CD4-positive, alpha-beta T cell (primary cell): Measurements from ENCODE around the gene KCNMB2. TPM values are rescaled to one million over a fixed set of nuclear protein-coding genes. Genes with fewer than 3 reads are reported as not detected.

ENCODE experiments used
- ATAC-seq: fragments of 200-7000 bp; cut with Tn5 transposase; one replicate; pipeline ENCODE4 v1.10.0; 2022; ENCODE audit warnings: mild to moderate bottlenecking; ENCODE audit not compliant: poor library complexity
- CTCF ChIA-PET: fragments of 350-600 bp; sonication (Branson Sonifier 250); formaldehyde crosslinking; loops from one replicate; lab custom pipeline; 2021; ENCODE audit warnings: antibody characterized with exemption, inconsistent platforms; lab: Charles Lee
- POLR2A ChIA-PET: fragments of 350-600 bp; sonication (Branson Sonifier 250); formaldehyde crosslinking; loops from one replicate; lab custom pipeline; 2021; ENCODE audit warnings: antibody characterized with exemption, inconsistent platforms; lab: Charles Lee
- DNase-seq, 14 experiments: peaks; one replicate each; pipeline ENCODE4 v3.0.0-alpha.2; 2013 to 2020; ENCODE audit warnings: mixed read lengths in 2 of 14
- H3K27ac ChIP-seq, 2 donors: one replicate each; pipeline versions ENCODE4 v1.5.1 to v1.7.0; 2013; ENCODE audit warnings: low read length in 2 of 2, low read depth in 1 of 2, mild to moderate bottlenecking in 1 of 2
- H3K27me3 ChIP-seq, 2 experiments: 1 replicate in 1 of 2; 2 replicates in 1 of 2; pipeline versions ENCODE4 v1.6.1 to v1.7.0; 2013; ENCODE audit warnings: low read length in 2 of 2, control low read depth in 1 of 2, mild to moderate bottlenecking in 1 of 2, moderate library complexity in 1 of 2; ENCODE audit not compliant: insufficient read depth in 2 of 2, control insufficient read depth in 1 of 2
- H3K36me3 ChIP-seq: one replicate; pipeline ENCODE4 v1.6.1; 2013; ENCODE audit warnings: low read length, control low read depth; ENCODE audit not compliant: insufficient read depth
- H3K4me1 ChIP-seq: one replicate; pipeline ENCODE4 v1.6.1; 2013; ENCODE audit warnings: low read length, control low read depth; ENCODE audit not compliant: insufficient read depth
- H3K4me3 ChIP-seq: one replicate; pipeline ENCODE4 v1.5.1; 2013; ENCODE audit warnings: mild to moderate bottlenecking, low read length, moderate library complexity
- H3K9me3 ChIP-seq, 2 experiments: 1 replicate in 1 of 2; 2 replicates in 1 of 2; pipeline versions ENCODE4 v1.6.1 to v1.7.0; 2013; ENCODE audit warnings: low read length in 2 of 2, mild to moderate bottlenecking in 2 of 2, control low read depth in 1 of 2, moderate library complexity in 1 of 2; ENCODE audit not compliant: control insufficient read depth in 1 of 2, insufficient read depth in 1 of 2
- H3K27ac Mint-ChIP-seq: one replicate; pipeline ENCODE4 v1.8.0; 2020; ENCODE audit warnings: mixed read lengths
- H3K27me3 Mint-ChIP-seq: one replicate; pipeline ENCODE4 v1.8.0; 2021; ENCODE audit warnings: mixed read lengths
- H3K36me3 Mint-ChIP-seq: one replicate; pipeline ENCODE4 v1.8.0; 2021; ENCODE audit warnings: low read depth, mixed read lengths
- H3K4me1 Mint-ChIP-seq: one replicate; pipeline ENCODE4 v1.8.0; 2021; ENCODE audit warnings: low read depth, mixed read lengths
- H3K4me3 Mint-ChIP-seq: one replicate; pipeline ENCODE4 v1.8.0; 2020; ENCODE audit warnings: mild to moderate bottlenecking, mixed read lengths
- H3K9me3 Mint-ChIP-seq: one replicate; pipeline ENCODE4 v1.8.0; 2020; ENCODE audit warnings: mixed read lengths
- intact Hi-C, 2 experiments: fragments of 100-400 bp; cut with DNase I in 1 of 2; cut with micrococcal nuclease in 1 of 2; formaldehyde crosslinking; loops; one replicate each; pipeline versions ENCODE4 v1.15.1 to v1.9.0; 2023 to 2025; cut with DNase I, micrococcal nuclease
- total RNA-seq, 174 experiments: library from RNA in 2 of 174; stranded (reverse) in 2 of 174; gene quantifications; one replicate each; pipeline ENCODE4 v1.2.3 and lab custom pipeline; 2021 to 2026
- TF ChIP-seq, protein P1 (sequence below): fragments of 200-600 bp; IDR thresholded peaks from one replicate; pipeline ENCODE4 v1.8.0; 2022; ENCODE audit warnings: antibody characterized with exemption, mild to moderate bottlenecking

The KCNMB2 gene
- total RNA-seq, 2 experiments from 2014 or later: not detected

DNA sequence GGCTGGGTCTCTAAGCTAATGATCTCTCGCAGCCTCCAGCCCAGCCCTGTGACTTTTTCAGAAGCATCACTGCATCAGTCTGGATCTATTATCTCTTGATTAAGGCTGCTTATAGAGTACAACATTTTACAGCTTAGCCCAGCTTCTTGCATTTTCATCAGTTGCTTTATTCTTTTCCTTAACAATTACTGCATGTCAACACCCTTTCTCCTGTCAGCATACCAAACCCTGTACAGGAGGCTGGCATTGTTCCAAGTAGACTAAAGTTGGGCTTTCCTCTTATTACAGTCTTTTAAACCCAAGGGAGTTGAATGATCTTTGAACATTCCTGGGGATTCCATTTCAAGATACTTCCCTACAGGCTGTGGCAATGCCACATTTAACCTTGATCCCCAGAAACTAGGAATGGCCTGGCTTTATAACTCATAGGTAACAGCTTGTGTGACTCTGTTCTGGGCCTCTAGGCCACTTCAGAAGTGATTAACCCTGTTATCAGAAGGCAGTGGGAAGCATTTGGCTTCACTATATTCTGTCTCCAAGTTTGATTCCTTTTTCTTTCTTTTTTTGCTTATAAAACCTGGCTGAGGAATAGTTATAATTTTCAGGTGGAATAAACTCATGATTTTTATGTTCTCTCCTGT lies 182.9 kb downstream of the KCNMB2 start:
- Mint-ChIP-seq H3K36me3 (no peaks in the 10 kb centered on the region), H3K4me3 (no peak overlapping the region), H3K27me3 (no peaks in the 10 kb centered on the region), H3K9me3 (no peaks in the 10 kb centered on the region), H3K27ac (no peak overlapping the region), H3K4me1 (no peaks in the 10 kb centered on the region)
- CTCF ChIA-PET: no interaction called here
- Histone ChIP-seq H3K27ac (no peak overlapping the region), H3K27me3 (no peaks in the 10 kb centered on the region), H3K9me3 (no peaks in the 10 kb centered on the region), H3K4me3 (no peak overlapping the region), H3K4me1 (no peaks in the 10 kb centered on the region), H3K36me3 (no peaks in the 10 kb centered on the region)
- ATAC-seq: no peak
- TF ChIP-seq, protein P1, sequence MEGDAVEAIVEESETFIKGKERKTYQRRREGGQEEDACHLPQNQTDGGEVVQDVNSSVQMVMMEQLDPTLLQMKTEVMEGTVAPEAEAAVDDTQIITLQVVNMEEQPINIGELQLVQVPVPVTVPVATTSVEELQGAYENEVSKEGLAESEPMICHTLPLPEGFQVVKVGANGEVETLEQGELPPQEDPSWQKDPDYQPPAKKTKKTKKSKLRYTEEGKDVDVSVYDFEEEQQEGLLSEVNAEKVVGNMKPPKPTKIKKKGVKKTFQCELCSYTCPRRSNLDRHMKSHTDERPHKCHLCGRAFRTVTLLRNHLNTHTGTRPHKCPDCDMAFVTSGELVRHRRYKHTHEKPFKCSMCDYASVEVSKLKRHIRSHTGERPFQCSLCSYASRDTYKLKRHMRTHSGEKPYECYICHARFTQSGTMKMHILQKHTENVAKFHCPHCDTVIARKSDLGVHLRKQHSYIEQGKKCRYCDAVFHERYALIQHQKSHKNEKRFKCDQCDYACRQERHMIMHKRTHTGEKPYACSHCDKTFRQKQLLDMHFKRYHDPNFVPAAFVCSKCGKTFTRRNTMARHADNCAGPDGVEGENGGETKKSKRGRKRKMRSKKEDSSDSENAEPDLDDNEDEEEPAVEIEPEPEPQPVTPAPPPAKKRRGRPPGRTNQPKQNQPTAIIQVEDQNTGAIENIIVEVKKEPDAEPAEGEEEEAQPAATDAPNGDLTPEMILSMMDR: no peak
- intact Hi-C loops: no loop called here
- POLR2A ChIA-PET: no interaction called here
- no peak for DNase-seq

DNA sequence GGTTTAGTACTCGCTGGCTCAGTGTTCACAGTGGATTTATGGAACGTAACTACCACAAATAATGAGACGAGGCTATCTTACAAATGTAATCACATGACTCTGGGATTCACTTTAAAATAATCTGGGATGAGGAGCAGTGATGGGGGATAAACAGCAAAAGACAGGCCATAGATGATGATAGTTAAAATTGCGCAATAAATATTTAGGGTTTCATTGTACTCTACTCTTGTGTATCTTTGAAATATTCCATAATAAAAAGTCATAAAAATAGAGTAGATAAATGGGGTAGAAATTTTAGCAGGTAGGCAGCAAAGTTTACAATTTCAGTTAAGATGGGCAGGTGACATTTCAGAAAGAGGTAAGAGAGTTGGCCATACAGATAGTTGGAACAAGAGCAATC lies 196.6 kb downstream of the KCNMB2 start:
- Mint-ChIP-seq H3K4me3 (no peak overlapping the region), H3K27me3 (peaks cover 4% of the 10 kb centered on the region)
- TF ChIP-seq, protein P1: no peak

DNA sequence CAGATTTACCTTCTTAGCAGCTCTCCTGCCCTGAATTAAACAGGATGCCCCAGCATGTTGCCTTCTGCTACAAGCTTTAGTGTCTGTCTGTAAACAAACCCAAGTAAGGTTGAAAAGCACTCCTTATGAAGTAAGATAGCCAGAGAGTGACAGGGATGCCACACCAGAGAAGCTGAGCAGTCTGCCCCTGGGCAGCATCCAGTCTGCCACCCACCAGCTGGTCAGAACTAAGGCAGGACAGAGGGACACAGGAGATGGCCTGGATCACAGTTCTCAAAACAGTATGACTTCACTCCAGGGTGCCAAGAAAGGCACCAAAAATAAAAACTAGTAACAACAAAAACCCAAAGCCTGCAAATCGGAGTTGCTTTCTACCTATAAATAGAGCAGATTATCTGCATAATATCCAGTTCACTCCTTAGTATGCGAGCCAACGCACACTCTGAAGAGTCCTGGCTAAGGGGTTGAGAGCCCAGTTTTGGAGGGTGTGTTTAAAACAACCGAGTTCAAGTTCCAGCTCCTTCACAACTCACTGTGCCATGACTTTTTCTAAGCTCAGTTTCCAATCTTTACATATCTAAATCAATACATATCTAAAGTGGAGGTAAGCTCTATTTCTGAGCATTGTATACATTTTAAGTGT lies 198.9 kb downstream of the KCNMB2 start:
- peaks cover 4% of the 10 kb centered on the region for H3K27me3 Mint-ChIP-seq

More for the DNA sequence above, 196.6 kb downstream of the KCNMB2 start:
- DNase-seq: no peak
- H3K9me3 Mint-ChIP-seq: no peaks in the 10 kb centered on the region
- no peak for ATAC-seq
- no peaks in the 10 kb centered on the region for H3K36me3 ChIP-seq
- no peaks in the 10 kb centered on the region for H3K36me3 Mint-ChIP-seq
- no peaks in the 10 kb centered on the region for H3K27me3 ChIP-seq
- H3K9me3 ChIP-seq: peaks cover 0 to 5% of the 10 kb centered on the region in 2 experiments
- intact Hi-C loops: no loop called here
- H3K4me1 Mint-ChIP-seq: no peaks in the 10 kb centered on the region
- H3K4me1 ChIP-seq: no peaks in the 10 kb centered on the region
- H3K27ac Mint-ChIP-seq: no peak overlapping the region
- POLR2A ChIA-PET: no interaction called here
- no peak overlapping the region for H3K27ac ChIP-seq
- H3K4me3 ChIP-seq: no peak overlapping the region
- CTCF ChIA-PET: no interaction called here

More for the DNA sequence above, 198.9 kb downstream of the KCNMB2 start:
- H3K27ac Mint-ChIP-seq: no peak overlapping the region
- ChIA-PET CTCF (no interaction called here), POLR2A (no interaction called here)
- H3K4me3 ChIP-seq: no peak overlapping the region
- H3K27ac ChIP-seq: no peak overlapping the region
- no peak overlapping the region for H3K4me3 Mint-ChIP-seq
- ATAC-seq (no peak), DNase-seq (no peak)
- H3K36me3 Mint-ChIP-seq: no peaks in the 10 kb centered on the region
- no peaks in the 10 kb centered on the region for H3K4me1 Mint-ChIP-seq
- no peaks in the 10 kb centered on the region for H3K27me3 ChIP-seq
- peaks cover 0 to 5% of the 10 kb centered on the region in 2 experiments for H3K9me3 ChIP-seq
- intact Hi-C loops: no loop called here
- TF ChIP-seq, protein P1: no peak
- H3K36me3 ChIP-seq: no peaks in the 10 kb centered on the region
- H3K4me1 ChIP-seq: no peaks in the 10 kb centered on the region
- H3K9me3 Mint-ChIP-seq: no peaks in the 10 kb centered on the region
